Mammary microvascular endothelial cell (primary cell): Measurements from ENCODE around the gene TMSB15B. TPM values are rescaled to one million over a fixed set of nuclear protein-coding genes. Genes with fewer than 3 reads are reported as not detected.

Source experiments
- total RNA-seq: library from RNA; depleted of rRNA; stranded (reverse); fragments of >200 nt; gene quantifications from 2 replicates; pipeline ENCODE4 v1.2.3, GENCODE V29; 2015

TMSB15B gene
- total RNA-seq, result 6.9 and 13.6 TPM in 2 replicates

DNA sequence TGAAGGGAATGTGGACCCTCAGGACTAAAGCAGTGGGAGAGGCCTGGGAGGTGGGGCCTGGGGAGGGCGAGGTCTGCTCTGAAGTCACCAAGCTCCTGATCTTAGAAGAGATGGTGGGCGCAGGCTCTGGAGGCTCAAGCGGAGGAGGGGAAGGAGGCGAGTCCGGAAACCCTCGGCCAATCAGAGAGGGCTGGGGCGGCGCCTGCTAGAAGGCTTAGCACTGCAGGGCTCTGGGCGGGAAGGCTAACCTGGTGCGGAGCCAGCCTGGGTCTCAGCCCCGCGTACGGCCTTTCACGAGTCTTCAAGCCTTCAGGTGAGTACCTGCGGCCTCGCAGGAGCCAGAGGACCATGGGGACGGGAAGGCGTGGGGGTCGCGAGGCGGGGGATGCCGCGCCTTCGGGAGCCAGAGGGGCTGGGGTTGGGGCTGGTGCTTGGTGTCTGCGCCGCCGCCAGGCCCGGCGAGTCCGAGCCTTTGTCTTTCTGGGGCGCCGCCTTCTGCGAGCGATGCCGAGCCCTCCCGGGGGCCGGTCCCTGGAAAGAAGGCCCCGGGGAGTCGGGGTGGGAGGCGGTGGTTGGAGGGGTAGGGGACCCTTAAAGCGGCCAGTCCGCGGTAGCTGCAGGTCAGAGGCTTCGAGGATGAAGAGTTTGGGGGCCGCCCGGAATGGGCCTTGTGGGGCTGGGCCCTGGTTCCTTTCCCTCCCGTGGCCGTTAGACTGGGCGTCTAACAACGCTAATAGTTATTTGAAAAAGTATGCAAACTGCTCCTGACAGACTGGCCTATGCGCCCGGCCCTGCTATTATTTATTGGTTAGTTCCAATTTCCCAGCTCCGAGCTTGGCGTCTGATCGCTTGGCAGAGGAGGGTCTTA is at the start of gene TMSB15B:
Gene TMSB15B (plus strand): TSS at position 217 of the 868 bp plus-strand sequence.

DNA sequence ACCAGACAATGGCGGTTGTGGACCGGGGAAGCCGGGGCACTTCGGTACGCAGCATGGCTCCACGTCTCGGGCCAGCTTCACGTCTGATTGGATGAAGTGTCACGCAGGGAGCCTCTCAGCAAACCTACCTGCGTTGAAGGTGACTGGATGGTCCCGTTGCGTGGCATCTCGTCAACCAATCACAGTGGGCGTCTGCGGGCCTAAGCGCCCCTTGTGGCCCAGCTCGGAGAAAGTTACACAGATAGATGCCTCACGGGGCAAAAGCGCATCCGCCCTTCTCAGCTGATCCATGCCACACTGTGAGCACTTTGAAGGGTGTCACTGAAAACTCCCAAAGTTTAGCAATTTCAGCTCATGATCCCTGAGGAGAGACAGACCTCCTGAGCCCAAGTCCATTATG is 51.2 kb downstream of the TMSB15B start, which contains the start of gene H2BW1:
Gene H2BW1 (minus strand): TSS at position 103 of the 400 bp plus-strand sequence. CDS start 132 bp downstream, outside the sequence.

Other genes starting within 250 kb of the TMSB15B start
- not detected in 2 replicates for gene PLP1, start 185.8 kb upstream of the TMSB15B start, total RNA-seq
- 0.10 and 0.13 TPM in 2 replicates for gene RAB9B, start 130.4 kb upstream of the TMSB15B start, total RNA-seq
- not detected in 2 replicates for gene H2BW1, start 51.1 kb downstream of the TMSB15B start, total RNA-seq
- gene H2BW2, start 77.3 kb downstream of the TMSB15B start, total RNA-seq, result not detected in 2 replicates
- 0.40 and 1.3 TPM in 2 replicates for gene TMSB15C, start 113.6 kb downstream of the TMSB15B start, total RNA-seq
- 1.5 and 14.5 TPM in 2 replicates for gene ZCCHC18, start 149.9 kb downstream of the TMSB15B start, total RNA-seq
- 2.8 and 3.2 TPM in 2 replicates for gene SLC25A53, start 194.4 kb downstream of the TMSB15B start, total RNA-seq
- gene FAM199X, start 203.8 kb downstream of the TMSB15B start, total RNA-seq, result 12.4 and 14.1 TPM in 2 replicates